Kidney (tissue), 14 donors: ENCODE results near the gene ZCWPW1. TPM values are rescaled to one million over a fixed set of nuclear protein-coding genes. Genes with fewer than 3 reads are reported as not detected.

Source experiments
- DNase-seq, 5 donors: peaks; one replicate each; pipeline ENCODE4 v3.0.0-alpha.2; 2013 to 2020
- FAIRE-seq: peaks from 2 replicates; lab custom pipeline; 2012; peaks lifted over from hg19 to GRCh38; lab: Jason Lieb, UNC
- H3K27ac ChIP-seq, 2 donors: one replicate each; pipeline ENCODE4 v1.7.0; 2013; ENCODE audit warnings: low read depth in 2 of 2, low read length in 2 of 2, inconsistent platforms in 1 of 2
- H3K27me3 ChIP-seq: one replicate; pipeline ENCODE4 v1.7.1; 2013; ENCODE audit warnings: low read length, inconsistent platforms; ENCODE audit not compliant: control insufficient read depth, insufficient read depth
- H3K36me3 ChIP-seq, 3 donors: one replicate each; pipeline versions ENCODE4 v1.7.0 to v1.7.1; 2013; ENCODE audit warnings: low read length in 3 of 3, control low read depth in 1 of 3, inconsistent platforms in 1 of 3; ENCODE audit not compliant: insufficient read depth in 3 of 3, control insufficient read depth in 2 of 3
- H3K4me1 ChIP-seq, 3 donors: one replicate each; pipeline versions ENCODE4 v1.7.0 to v1.7.1; 2013; ENCODE audit warnings: low read length in 3 of 3, inconsistent platforms in 1 of 3, low read depth in 1 of 3; ENCODE audit not compliant: control insufficient read depth in 2 of 3, insufficient read depth in 2 of 3
- H3K4me3 ChIP-seq, 3 donors: one replicate each; pipeline versions ENCODE4 v1.7.0 to v1.8.1; 2013; ENCODE audit warnings: low read length in 3 of 3, control low read depth in 1 of 3, inconsistent platforms in 1 of 3
- H3K9ac ChIP-seq, 3 donors: one replicate each; pipeline versions ENCODE4 v1.7.0 to v1.7.1; 2013; ENCODE audit warnings: low read length in 3 of 3, control low read depth in 1 of 3, inconsistent platforms in 1 of 3
- H3K9me3 ChIP-seq, 3 donors: one replicate each; pipeline versions ENCODE4 v1.7.0 to v1.7.1; 2013; ENCODE audit warnings: low read length in 3 of 3, control low read depth in 1 of 3, inconsistent platforms in 1 of 3; ENCODE audit not compliant: control insufficient read depth in 2 of 3, insufficient read depth in 1 of 3
- CTCF ChIP-seq: IDR thresholded peaks from 3 replicates; pipeline ENCODE4 v1.5.1; 2012; ENCODE audit warnings: mild to moderate bottlenecking, moderate library complexity, borderline replicate concordance; ENCODE audit not compliant: insufficient read depth; ENCODE audit errors: extremely low read depth
- intact Hi-C: fragments of 100-400 bp; cut with DNase I; formaldehyde crosslinking; loops from one replicate; pipeline ENCODE4 v1.11.1; 2022
- polyA plus RNA-seq: library from polyadenylated mRNA; stranded (reverse); fragments of 350-450 nt; fragmentation: Illumina TruSeq; extraction: RNeasy Lipid Tissue Mini Kit (QIAGEN cat#74804); gene quantifications from one replicate; pipeline ENCODE4 v1.2.3, GENCODE V29; 2014; ENCODE audit warnings: low read depth, low replicate concordance; ENCODE audit not compliant: insufficient read depth
- total RNA-seq: library from RNA; stranded (reverse); fragmentation: NEBNext Ultra II Directional; extraction: Animal tissue kit (Norgen Biotek cat#: 25700); gene quantifications from one replicate; pipeline ENCODE4 v1.2.1, GENCODE V29; 2021
- donor health status: control.
- donor health status: control.
- donor health status: control.
- donor health status: control.
- donor health status: control.
- donor health status: DM: yes; HTN: yes; CAD: no.
- donor health status: Normal renal cell carcinoma (clear cell type).

Gene ZCWPW1
- total and polyA plus RNA-seq, 2 donors from 2014 or later, result 3.0 to 7.9 TPM

GRCh38 chr7:100397315-100398081 is 31.0 kb downstream of the ZCWPW1 start:
- TF ChIP-seq CTCF, result no peak
- H3K9ac ChIP-seq, result no peak overlapping the region
- intact Hi-C loops, result no loop called here
- no peaks in the 10 kb centered on the region for H3K4me1 ChIP-seq
- H3K27me3 ChIP-seq, result no peaks in the 10 kb centered on the region
- H3K9me3 ChIP-seq, result no peaks in the 10 kb centered on the region
- no peak for FAIRE-seq
- no peaks in the 10 kb centered on the region for H3K36me3 ChIP-seq
- H3K27ac ChIP-seq, result no peak overlapping the region
- no peak overlapping the region for H3K4me3 ChIP-seq
- DNase-seq, result no peak

DNA sequence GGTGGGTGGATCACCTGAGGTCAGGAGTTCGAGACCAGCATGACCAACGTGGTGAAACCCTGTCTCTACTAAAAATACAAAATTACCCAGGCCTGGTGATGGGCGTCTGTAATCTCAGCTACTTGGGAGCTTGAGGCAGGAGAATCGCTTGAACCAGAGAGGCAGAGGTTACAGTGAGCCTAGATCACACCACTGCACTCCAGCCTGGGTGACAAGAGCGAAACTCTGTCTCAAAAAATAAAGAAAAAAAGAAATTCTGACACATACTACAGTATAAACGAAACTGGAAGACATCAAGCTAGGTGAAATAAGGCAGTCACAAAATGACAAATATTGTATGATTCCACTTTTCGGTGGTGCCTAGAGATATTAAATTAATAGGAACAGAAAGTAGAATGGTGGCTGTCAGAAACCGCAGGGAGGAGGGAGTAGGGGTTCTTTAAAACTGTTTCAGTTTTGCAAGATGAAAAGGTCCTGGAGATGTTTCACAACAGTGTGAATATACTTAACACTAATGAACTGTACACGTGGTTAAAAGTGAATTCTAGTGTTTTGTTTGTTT is 32.0 kb downstream of the ZCWPW1 start:
- Histone ChIP-seq H3K9ac (no peak overlapping the region), H3K4me1 (peaks cover 0 to 2% (median 0%) of the 10 kb centered on the region in 3 donors), H3K27ac (no peak overlapping the region), H3K9me3 (no peaks in the 10 kb centered on the region), H3K27me3 (no peaks in the 10 kb centered on the region), H3K4me3 (no peak overlapping the region), H3K36me3 (no peaks in the 10 kb centered on the region)
- no peak for TF ChIP-seq CTCF
- intact Hi-C loops, result no loop called here
- no peak for DNase-seq
- no peak for FAIRE-seq

DNA sequence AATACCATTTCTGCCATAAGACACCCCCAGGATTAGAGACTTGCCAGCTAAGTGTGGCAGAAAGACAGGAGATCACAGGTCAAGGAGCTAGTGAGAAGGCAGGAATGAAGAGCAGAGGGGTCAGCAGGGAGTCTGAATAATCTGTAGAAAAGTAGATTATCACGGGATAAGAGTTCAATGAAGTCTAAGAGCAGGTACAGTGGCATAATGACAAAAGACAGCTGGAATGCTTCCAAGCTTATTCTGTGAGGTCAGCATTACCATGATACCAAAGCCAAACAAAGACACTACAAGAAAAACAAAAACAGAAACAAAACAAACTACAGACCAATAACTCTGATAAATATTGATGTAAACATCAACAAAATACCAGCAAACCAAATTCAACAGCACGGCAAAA is 34.4 kb downstream of the ZCWPW1 start:
- Histone ChIP-seq H3K27me3 (no peaks in the 10 kb centered on the region), H3K9me3 (no peaks in the 10 kb centered on the region), H3K4me1 (peaks cover 0 to 2% (median 0%) of the 10 kb centered on the region in 3 donors), H3K36me3 (no peaks in the 10 kb centered on the region), H3K9ac (no peak overlapping the region), H3K4me3 (no peak overlapping the region), H3K27ac (no peak overlapping the region)
- intact Hi-C loops, result no loop called here
- TF ChIP-seq CTCF, result no peak
- DNase-seq, result no peak
- FAIRE-seq, result no peak
